Measurements from ENCODE around the gene IKZF5. TPM values are rescaled to one million over a fixed set of nuclear protein-coding genes. Genes with fewer than 3 reads are reported as not detected.

IKZF5 gene, protein sequence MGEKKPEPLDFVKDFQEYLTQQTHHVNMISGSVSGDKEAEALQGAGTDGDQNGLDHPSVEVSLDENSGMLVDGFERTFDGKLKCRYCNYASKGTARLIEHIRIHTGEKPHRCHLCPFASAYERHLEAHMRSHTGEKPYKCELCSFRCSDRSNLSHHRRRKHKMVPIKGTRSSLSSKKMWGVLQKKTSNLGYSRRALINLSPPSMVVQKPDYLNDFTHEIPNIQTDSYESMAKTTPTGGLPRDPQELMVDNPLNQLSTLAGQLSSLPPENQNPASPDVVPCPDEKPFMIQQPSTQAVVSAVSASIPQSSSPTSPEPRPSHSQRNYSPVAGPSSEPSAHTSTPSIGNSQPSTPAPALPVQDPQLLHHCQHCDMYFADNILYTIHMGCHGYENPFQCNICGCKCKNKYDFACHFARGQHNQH
- 10 to 100 TPM; 16.6 to 19.7 TPM for total RNA-seq

DNA sequence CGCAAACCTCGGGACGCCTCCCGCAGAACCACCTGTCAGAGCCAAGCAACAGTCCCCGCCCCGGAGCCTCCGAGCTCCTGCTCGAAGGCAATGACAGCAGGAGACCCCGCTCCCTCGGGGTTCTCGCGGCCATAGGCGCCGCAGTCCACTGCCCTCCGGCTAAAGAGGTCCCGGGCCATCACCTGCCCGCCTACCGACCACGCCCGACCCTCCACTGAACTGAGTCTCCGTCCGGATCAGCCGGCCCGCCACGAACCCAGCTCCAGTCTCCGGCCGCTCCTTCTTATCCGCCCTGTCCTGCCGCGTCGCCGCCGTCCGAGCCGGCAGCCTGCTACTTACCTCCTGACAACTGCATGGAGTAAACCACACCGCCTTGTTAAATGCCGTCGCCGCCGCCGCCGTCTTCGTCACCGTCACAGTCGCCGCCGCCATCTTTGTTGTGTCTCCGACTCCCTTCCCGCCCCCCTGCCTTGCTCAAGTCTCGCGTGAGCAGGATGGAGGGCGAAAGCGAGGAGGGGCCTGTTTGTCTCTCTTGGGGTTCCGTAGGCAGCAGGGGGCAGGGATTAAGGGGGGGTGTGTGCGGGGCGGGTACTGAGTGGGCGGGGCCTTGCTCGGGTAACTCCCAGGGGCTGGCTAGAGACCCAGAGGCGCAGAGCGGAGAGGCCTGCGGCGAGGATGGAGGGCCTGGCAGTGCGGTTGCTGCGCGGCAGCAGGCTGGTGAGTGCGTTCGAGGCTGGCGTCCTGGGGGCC lies at the start of gene IKZF5, which contains the start of gene ACADSB:
TSS of gene IKZF5 (minus strand) at position 441 of the 750 bp plus-strand sequence. CDS start 10,170 bp downstream, outside the sequence.
TSS of gene ACADSB (plus strand) at position 652 of the 750 bp plus-strand sequence. CDS start at position 676, 24 bp downstream.
- no peaks in the 10 kb centered on the region for H3K9me3 Mint-ChIP-seq
- peak; percentile 94 for DNase-seq
- peak within 1 kb of the TSS; percentile 94 for H3K27ac Mint-ChIP-seq
- peak within 1 kb of the TSS; percentile 95 for H3K4me3 Mint-ChIP-seq
- H3K4me1 Mint-ChIP-seq, result peaks cover 37% of the 10 kb centered on the region
- H3K36me3 Mint-ChIP-seq, result peaks cover 27% of the 10 kb centered on the region
- no peaks in the 10 kb centered on the region for H3K27me3 Mint-ChIP-seq

GRCh38 chr10:123057968-123058367 lies 49.4 kb upstream of the IKZF5 start:
- Mint-ChIP-seq H3K9me3 (no peaks in the 10 kb centered on the region), H3K27me3 (no peaks in the 10 kb centered on the region), H3K4me3 (no peak overlapping the region), H3K27ac (no peak overlapping the region), H3K36me3 (peaks cover 8% of the 10 kb centered on the region), H3K4me1 (no peaks in the 10 kb centered on the region)
- DNase-seq, result no peak

DNA sequence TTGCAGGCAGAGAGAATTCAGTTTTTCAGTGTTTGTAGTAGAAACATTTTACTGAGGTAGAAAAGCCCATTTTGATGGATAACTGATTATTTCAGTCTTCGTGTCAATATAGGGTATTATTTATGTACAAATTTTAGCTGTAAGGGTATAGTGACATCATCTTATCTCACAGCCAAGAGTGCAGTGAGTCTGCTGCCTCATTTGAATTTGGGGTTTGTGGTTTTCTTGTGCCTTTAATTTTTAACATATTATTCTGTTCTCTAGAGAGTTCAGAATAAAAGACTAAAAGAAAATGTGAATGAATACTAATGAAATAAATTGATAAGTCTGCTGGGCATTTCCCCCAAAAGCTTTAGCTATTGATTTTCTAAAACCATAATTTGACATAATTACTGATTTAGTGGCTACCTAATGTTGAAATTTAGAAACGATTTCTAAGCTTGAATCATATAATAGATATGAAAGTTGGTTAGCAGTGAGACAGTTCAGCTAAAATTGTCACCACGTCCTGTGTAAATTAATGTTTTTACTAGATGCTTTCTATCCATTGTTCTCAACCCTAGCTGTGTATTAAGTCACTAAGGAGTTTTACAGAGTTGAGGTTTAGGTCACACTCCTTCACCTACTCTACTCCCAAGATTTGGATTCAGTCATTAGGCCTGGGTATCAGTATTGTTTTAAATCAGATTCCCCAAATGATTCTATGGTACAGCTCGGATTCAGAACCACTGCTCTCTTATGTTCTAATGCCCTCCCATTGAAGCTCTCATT lies 37.6 kb upstream of the IKZF5 start:
- Mint-ChIP-seq H3K27me3 (no peaks in the 10 kb centered on the region), H3K9me3 (no peaks in the 10 kb centered on the region), H3K4me1 (peaks cover 4% of the 10 kb centered on the region), H3K36me3 (peaks cover 6% of the 10 kb centered on the region), H3K27ac (no peak overlapping the region), H3K4me3 (no peak overlapping the region)
- DNase-seq, result no peak

DNA sequence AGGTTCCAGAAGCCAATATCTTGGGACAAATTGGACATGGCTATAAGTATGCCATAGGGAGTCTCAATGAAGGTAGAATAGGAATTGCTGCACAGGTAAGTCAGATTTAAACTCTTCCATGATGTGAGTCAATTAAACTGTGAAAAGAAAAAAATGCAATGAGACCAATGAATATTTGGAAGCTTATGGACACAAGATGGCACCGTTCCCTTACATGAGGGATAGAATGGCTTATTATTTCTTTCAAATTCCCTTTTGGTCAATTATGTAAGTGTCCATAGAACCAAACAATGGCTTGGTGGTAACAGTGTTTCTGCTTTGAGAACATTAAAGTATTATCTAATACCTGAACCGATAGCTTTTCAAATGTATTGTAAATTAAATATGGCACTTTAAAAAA lies 35.8 kb upstream of the IKZF5 start:
- peaks cover 4% of the 10 kb centered on the region for H3K36me3 Mint-ChIP-seq
- no peak for DNase-seq
- H3K27ac Mint-ChIP-seq, result no peak overlapping the region
- peaks cover 4% of the 10 kb centered on the region for H3K4me1 Mint-ChIP-seq
- H3K9me3 Mint-ChIP-seq, result no peaks in the 10 kb centered on the region
- no peak overlapping the region for H3K4me3 Mint-ChIP-seq
- H3K27me3 Mint-ChIP-seq, result no peaks in the 10 kb centered on the region

DNA sequence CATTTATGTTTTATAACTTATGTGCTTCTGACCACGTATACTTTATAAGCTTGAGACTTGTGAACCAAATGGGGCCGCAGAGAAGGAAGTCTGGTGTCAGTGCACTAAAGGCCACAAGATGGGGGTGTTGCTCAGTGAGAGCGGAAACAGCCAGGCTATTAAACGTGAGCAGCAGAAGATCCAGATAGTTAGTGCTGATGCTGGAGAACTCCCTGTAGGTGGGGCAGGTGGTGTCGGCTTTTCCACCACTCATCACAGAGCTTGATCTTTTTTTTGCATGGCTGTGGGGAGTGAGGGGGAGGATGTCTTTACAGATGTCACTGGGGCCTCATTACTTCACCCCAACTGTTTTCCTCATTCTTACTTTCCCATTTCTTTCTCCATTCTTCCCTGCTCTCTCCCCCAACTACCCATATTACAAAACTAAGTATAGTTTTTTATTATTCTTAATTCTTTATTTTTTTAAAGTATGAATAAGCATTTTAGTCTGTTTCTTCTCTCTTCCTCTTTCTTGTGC lies 34.9 kb upstream of the IKZF5 start:
- H3K27ac Mint-ChIP-seq, result no peak overlapping the region
- H3K9me3 Mint-ChIP-seq, result no peaks in the 10 kb centered on the region
- H3K4me1 Mint-ChIP-seq, result peaks cover 6% of the 10 kb centered on the region
- peaks cover 4% of the 10 kb centered on the region for H3K36me3 Mint-ChIP-seq
- DNase-seq, result peak; percentile 19
- H3K27me3 Mint-ChIP-seq, result no peaks in the 10 kb centered on the region
- no peak overlapping the region for H3K4me3 Mint-ChIP-seq

GRCh38 chr10:123042708-123043408 lies 34.3 kb upstream of the IKZF5 start:
- H3K27ac Mint-ChIP-seq, result no peak overlapping the region
- no peaks in the 10 kb centered on the region for H3K9me3 Mint-ChIP-seq
- H3K27me3 Mint-ChIP-seq, result no peaks in the 10 kb centered on the region
- peaks cover 6% of the 10 kb centered on the region for H3K4me1 Mint-ChIP-seq
- H3K36me3 Mint-ChIP-seq, result peaks cover 4% of the 10 kb centered on the region
- no peak overlapping the region for H3K4me3 Mint-ChIP-seq
- DNase-seq, result no peak

GRCh38 chr10:123039632-123039930 lies 31.0 kb upstream of the IKZF5 start:
- Mint-ChIP-seq H3K27me3 (no peaks in the 10 kb centered on the region), H3K4me1 (peaks cover 6% of the 10 kb centered on the region), H3K4me3 (no peak overlapping the region), H3K36me3 (peaks cover 7% of the 10 kb centered on the region), H3K9me3 (no peaks in the 10 kb centered on the region), H3K27ac (no peak overlapping the region)
- no peak for DNase-seq

DNA sequence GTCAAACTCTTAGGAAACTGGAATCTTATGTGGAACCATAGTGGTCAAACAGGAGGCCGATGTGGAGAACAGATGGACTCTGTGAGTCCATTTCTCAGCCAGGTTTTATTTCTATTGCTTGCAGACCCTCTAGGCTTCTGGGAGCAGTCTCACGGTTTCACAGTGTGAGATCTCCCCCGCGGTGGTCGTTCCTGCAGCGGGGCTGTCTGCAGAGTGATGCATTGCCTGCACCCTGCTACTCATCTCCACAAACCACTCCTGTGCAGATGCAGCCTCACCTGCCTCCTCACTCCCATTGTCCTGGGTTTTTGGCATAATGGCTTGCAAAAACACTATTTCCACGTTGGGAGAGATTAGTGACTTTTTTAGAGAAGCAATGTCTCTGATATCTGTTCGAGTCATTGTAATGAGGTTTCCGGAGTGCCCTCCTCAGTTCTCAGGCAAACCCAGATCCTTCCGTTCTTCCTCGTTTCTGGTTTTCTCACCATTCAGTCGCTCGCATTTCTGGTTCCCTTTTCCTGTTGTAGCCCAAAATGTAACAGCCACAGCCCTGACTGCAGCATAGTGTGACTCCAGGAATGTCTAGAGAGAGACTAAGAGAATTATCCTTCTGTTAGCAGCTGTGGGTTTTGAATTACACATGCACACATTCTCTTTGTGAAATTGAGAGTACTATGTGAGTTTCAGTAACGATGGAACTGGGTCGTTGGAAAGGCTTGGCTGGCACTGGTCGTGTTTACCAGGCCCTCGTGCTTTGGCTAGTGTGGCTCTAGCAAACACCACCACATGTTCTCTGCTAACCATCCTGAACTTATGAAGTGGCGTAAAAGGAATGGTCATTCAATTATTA lies 30.4 kb upstream of the IKZF5 start:
- Mint-ChIP-seq H3K27me3 (no peaks in the 10 kb centered on the region), H3K4me1 (peaks cover 6% of the 10 kb centered on the region), H3K9me3 (no peaks in the 10 kb centered on the region)

DNA sequence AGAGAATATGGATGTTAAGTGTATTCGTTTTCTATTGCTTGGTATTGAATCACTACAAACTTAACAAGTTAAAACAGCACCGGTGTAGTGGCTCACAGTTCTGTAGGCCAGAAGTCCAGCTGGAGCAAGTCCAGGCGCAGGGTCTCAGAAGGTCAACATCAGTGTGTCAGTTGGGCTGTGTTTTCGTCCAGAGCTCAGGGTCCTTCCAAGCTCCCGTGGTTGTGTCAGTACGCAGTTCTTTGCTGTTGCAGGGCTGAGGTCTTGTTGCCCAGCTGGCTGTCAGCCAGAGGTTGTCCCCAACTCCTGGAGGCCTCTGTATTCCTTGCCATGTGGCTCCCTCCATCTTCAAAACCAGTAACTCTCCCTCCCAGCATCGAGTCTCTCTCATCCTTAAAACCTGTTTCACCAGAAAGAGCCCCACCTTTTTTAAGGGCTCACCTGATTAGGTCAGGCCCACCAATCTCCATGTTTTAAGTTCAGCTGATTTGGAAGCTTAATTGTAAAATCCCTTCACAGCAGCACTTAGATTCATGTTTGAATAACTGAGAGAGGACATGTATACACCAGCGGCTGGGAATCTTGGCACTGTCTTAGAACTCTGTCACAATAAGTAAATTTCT lies 27.0 kb upstream of the IKZF5 start:
- H3K27me3 Mint-ChIP-seq, result no peaks in the 10 kb centered on the region
- H3K4me3 Mint-ChIP-seq, result no peak overlapping the region
- no peaks in the 10 kb centered on the region for H3K9me3 Mint-ChIP-seq
- H3K4me1 Mint-ChIP-seq, result peaks cover 2% of the 10 kb centered on the region
- DNase-seq, result no peak
- H3K27ac Mint-ChIP-seq, result no peak overlapping the region
- H3K36me3 Mint-ChIP-seq, result peaks cover 5% of the 10 kb centered on the region

More for the DNA sequence above, 30.4 kb upstream of the IKZF5 start:
- H3K36me3 Mint-ChIP-seq, result peaks cover 7% of the 10 kb centered on the region
- no peak overlapping the region for H3K27ac Mint-ChIP-seq
- H3K4me3 Mint-ChIP-seq, result no peak overlapping the region
- no peak for DNase-seq

GRCh38 chr10:123034332-123034731 lies 25.7 kb upstream of the IKZF5 start:
- Mint-ChIP-seq H3K36me3 (peaks cover 5% of the 10 kb centered on the region), H3K27ac (no peak overlapping the region), H3K9me3 (no peaks in the 10 kb centered on the region), H3K27me3 (no peaks in the 10 kb centered on the region), H3K4me3 (no peak overlapping the region), H3K4me1 (peaks cover 2% of the 10 kb centered on the region)
- no peak for DNase-seq

- no peak overlapping the region for H3K27ac Mint-ChIP-seq
- H3K4me3 Mint-ChIP-seq, result no peak overlapping the region
- H3K27me3 Mint-ChIP-seq, result no peaks in the 10 kb centered on the region
- no peaks in the 10 kb centered on the region for H3K9me3 Mint-ChIP-seq
- DNase-seq, result no peak
- peaks cover 5% of the 10 kb centered on the region for H3K36me3 Mint-ChIP-seq
- H3K4me1 Mint-ChIP-seq, result no peaks in the 10 kb centered on the region
These were observed 22.5 kb upstream of the IKZF5 start for GRCh38 chr10:123031124-123031523.

DNA sequence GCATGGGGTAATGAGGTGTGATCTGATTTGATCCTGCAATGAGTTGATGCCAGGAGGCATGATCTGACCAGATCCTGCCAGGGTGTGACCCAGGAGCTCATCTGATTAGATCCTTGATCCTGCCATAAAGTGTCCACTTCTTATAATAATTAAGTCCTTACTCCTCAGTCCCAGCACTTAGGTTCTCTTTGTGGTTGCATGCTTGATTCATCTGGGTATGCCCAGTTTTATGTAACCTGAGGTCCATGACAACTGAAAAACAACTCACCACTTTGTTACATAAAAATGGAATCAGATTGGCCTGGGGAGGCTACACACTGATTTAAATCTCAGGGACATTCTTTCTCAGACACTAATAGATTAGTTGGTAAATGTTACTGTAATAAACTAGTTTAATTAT lies 19.3 kb upstream of the IKZF5 start:
- Mint-ChIP-seq H3K27me3 (no peaks in the 10 kb centered on the region), H3K36me3 (peaks cover 2% of the 10 kb centered on the region), H3K4me1 (peaks cover 3% of the 10 kb centered on the region), H3K27ac (no peak overlapping the region), H3K4me3 (no peak overlapping the region), H3K9me3 (no peaks in the 10 kb centered on the region)
- no peak for DNase-seq

- Mint-ChIP-seq H3K27ac (no peak overlapping the region), H3K36me3 (peaks cover 2% of the 10 kb centered on the region), H3K9me3 (no peaks in the 10 kb centered on the region), H3K4me3 (no peak overlapping the region), H3K27me3 (no peaks in the 10 kb centered on the region), H3K4me1 (peaks cover 3% of the 10 kb centered on the region)
- DNase-seq, result no peak
These were observed 17.7 kb upstream of the IKZF5 start for GRCh38 chr10:123026302-123026701.

All from activated naive CD8-positive, alpha-beta T cell treated with anti-CD3 and anti-CD28 coated beads for 36 hours (primary cell).